ENCODE results near the gene GSK3B.

Gene GSK3B

GRCh38 chr3:120029749-120030148, 64.5 kb downstream of the GSK3B start:
- no peak overlapping the region for H3K4me3 ChIP-seq (ENCODE audit: low read depth, low read length)
- no peak for TF ChIP-seq CTCF (IDR thresholded peaks at IDR 0.05; ENCODE audit: low read depth, low read length)
- no peaks in the 10 kb centered on the region for H3K27me3 ChIP-seq (ENCODE audit: insufficient read depth, low read depth, severe bottlenecking)
- DNase-seq: no peak
- no peaks in the 10 kb centered on the region for H3K9me3 ChIP-seq (ENCODE audit: severe bottlenecking)
- H3K27ac ChIP-seq: no peak overlapping the region
- no peaks in the 10 kb centered on the region for H3K36me3 ChIP-seq

- H3K9me3 ChIP-seq (ENCODE audit: severe bottlenecking): no peaks in the 10 kb centered on the region
- no peaks in the 10 kb centered on the region for H3K27me3 ChIP-seq (ENCODE audit: insufficient read depth, low read depth, severe bottlenecking)
- no peak for DNase-seq
- no peaks in the 10 kb centered on the region for H3K36me3 ChIP-seq
- no peak overlapping the region for H3K4me3 ChIP-seq (ENCODE audit: low read depth, low read length)
- H3K27ac ChIP-seq: no peak overlapping the region
- no peak for TF ChIP-seq CTCF (IDR thresholded peaks at IDR 0.05; ENCODE audit: low read depth, low read length)
Measured at GRCh38 chr3:120028271-120029047, 65.8 kb downstream of the GSK3B start.

- TF ChIP-seq CTCF (IDR thresholded peaks at IDR 0.05; ENCODE audit: low read depth, low read length): no peak
- H3K27me3 ChIP-seq (ENCODE audit: insufficient read depth, low read depth, severe bottlenecking): no peaks in the 10 kb centered on the region
Measured at GRCh38 chr3:120027226-120027625, 67.0 kb downstream of the GSK3B start.

DNA sequence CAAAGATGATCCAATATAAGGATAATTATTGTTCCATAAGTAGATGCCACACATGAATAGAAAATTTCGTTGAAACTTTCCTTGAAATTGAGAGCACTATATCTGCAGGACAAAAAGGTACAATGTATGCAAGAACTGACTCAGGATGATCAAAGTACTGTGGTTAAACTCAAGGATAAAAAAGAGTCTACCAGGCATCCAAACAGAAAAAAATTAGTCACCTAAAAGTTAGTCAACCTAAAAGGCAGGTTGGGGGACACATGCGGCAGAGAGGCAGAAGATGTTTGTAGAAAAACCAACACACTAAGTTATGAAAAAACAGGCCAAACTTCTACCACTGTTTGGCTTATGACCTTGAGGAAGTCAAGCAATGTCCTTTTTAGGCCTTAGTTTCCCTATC, 68.7 kb downstream of the GSK3B start:
- DNase-seq: no peak
- Histone ChIP-seq H3K4me3 (ENCODE audit: low read depth, low read length) (no peak overlapping the region), H3K27ac (no peak overlapping the region), H3K36me3 (no peaks in the 10 kb centered on the region), H3K27me3 (ENCODE audit: insufficient read depth, low read depth, severe bottlenecking) (no peaks in the 10 kb centered on the region), H3K9me3 (ENCODE audit: severe bottlenecking) (no peaks in the 10 kb centered on the region)
- TF ChIP-seq CTCF (IDR thresholded peaks at IDR 0.05; ENCODE audit: low read depth, low read length): no peak

More at GRCh38 chr3:120027226-120027625, 67.0 kb downstream of the GSK3B start:
- Histone ChIP-seq H3K36me3 (no peaks in the 10 kb centered on the region), H3K4me3 (ENCODE audit: low read depth, low read length) (no peak overlapping the region), H3K9me3 (ENCODE audit: severe bottlenecking) (no peaks in the 10 kb centered on the region), H3K27ac (no peak overlapping the region)
- no peak for DNase-seq

DNA sequence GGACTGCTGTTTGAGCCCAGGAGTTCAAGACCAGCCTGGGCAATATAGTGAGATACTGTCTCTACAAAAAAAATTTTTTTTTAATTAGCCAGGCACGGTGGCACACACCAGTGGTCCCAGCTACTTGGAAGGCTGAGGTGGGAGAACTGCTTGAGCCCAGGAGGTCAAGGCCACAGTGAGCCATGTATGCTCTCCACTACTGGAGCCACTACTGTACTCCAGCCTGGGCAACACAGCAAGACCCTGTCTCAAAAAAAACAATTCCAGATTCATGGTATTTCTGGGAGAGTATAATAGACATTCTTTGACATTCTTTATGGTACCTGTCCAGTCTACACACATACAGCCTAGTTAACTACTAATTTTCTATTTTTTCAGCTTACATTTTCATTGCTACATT, 70.1 kb downstream of the GSK3B start:
- H3K36me3 ChIP-seq: no peaks in the 10 kb centered on the region
- no peaks in the 10 kb centered on the region for H3K27me3 ChIP-seq (ENCODE audit: insufficient read depth, low read depth, severe bottlenecking)
- no peak overlapping the region for H3K4me3 ChIP-seq (ENCODE audit: low read depth, low read length)
- H3K9me3 ChIP-seq (ENCODE audit: severe bottlenecking): no peaks in the 10 kb centered on the region
- TF ChIP-seq CTCF (IDR thresholded peaks at IDR 0.05; ENCODE audit: low read depth, low read length): no peak
- DNase-seq: no peak
- no peak overlapping the region for H3K27ac ChIP-seq

DNA sequence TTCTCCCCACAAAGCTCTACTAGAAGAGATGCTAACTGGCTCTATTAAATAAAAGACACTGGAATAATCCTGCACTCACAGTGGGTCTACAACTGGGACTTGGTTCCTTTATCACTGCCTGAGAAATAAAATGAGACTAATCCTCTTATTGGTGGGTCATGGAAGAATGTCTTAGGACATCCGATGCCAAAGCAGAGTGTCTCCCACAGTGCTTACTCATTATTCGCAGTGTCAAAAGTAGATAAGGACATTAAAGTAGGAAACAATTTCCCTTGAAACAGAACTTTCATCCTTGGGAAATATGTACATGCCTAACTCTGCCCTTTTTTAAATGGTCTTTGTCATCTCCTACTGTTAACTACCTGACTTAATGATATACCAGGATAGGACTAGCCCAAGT, 71.5 kb downstream of the GSK3B start:
- DNase-seq: no peak

More for the DNA sequence above, 71.5 kb downstream of the GSK3B start:
- H3K27ac ChIP-seq: no peak overlapping the region
- TF ChIP-seq CTCF (IDR thresholded peaks at IDR 0.05; ENCODE audit: low read depth, low read length): no peak
- no peaks in the 10 kb centered on the region for H3K9me3 ChIP-seq (ENCODE audit: severe bottlenecking)
- H3K36me3 ChIP-seq: no peaks in the 10 kb centered on the region
- no peaks in the 10 kb centered on the region for H3K27me3 ChIP-seq (ENCODE audit: insufficient read depth, low read depth, severe bottlenecking)
- no peak overlapping the region for H3K4me3 ChIP-seq (ENCODE audit: low read depth, low read length)

Data from WERI-Rb-1 (cell line).